K562 (cell line): ENCODE results near the gene MAP2. TPM values are rescaled to one million over a fixed set of nuclear protein-coding genes. Genes with fewer than 3 reads are reported as not detected.

Experiments used
- ATAC-seq: fragments of 200-7000 bp; cut with Tn5 transposase; 3 replicates; pipeline ENCODE4 v1.9.1; 2020; ENCODE audit warnings: moderate library complexity
- BruUV-seq: library from RNA; stranded (reverse); fragments of 400-500 nt; replicated peaks from 2 replicates; lab custom pipeline; 2021; lab: Mats Ljungman, UMichigan
- CTCF ChIA-PET: fragments of 300-600 bp; formaldehyde crosslinking; extraction: SDS; loops from one replicate; lab custom pipeline; 2021; ENCODE audit warnings: low intra/inter-chr PET ratio; lab: Yijun Ruan, JAX
- POLR2A ChIA-PET: fragments of 300-600, 350-650 bp; sonication (Branson Sonifier 250); formaldehyde crosslinking; extraction: SDS; loops from one replicate; lab custom pipeline; 2021; ENCODE audit warnings: antibody characterized with exemption, inconsistent platforms; lab: Yijun Ruan, JAX
- DNase-seq, 4 experiments: peaks; one replicate each; pipeline versions ENCODE4 v3.0.0 to v3.0.0-alpha.2; 2011 to 2018; ENCODE audit warnings: low spot score in 3 of 4, mixed read lengths in 3 of 4; ENCODE audit errors: extremely low read depth in 1 of 4
- FAIRE-seq: peaks from 2 replicates; lab custom pipeline; 2011; peaks lifted over from hg19 to GRCh38; lab: Jason Lieb, UNC
- H2AFZ ChIP-seq: 2 replicates; pipeline ENCODE4 v1.6.0; 2011; ENCODE audit warnings: low read depth, low read length, control low read depth, inconsistent platforms
- H3K27ac ChIP-seq: fragments of 200-600 bp; 3 replicates; pipeline ENCODE4 v1.8.0; 2011; ENCODE audit warnings: low read depth, mild to moderate bottlenecking, control low read depth, inconsistent platforms, low read length, moderate library complexity, mixed read lengths; ENCODE audit errors: extremely low read depth
- H3K27me3 ChIP-seq, 2 experiments: fragments of 300-600 bp in 1 of 2; 2 replicates in 1 of 2; 3 replicates in 1 of 2; pipeline versions ENCODE4 v1.6.0 to v1.8.0; 2011; ENCODE audit warnings: inconsistent platforms in 2 of 2, low read length in 2 of 2, mild to moderate bottlenecking in 1 of 2, mixed read lengths in 1 of 2, moderate library complexity in 1 of 2; ENCODE audit not compliant: control insufficient read depth in 2 of 2, insufficient read depth in 2 of 2
- H3K36me3 ChIP-seq: fragments of 300-600 bp; 3 replicates; pipeline ENCODE4 v1.8.0; 2011; ENCODE audit warnings: mild to moderate bottlenecking, low read length, inconsistent platforms; ENCODE audit not compliant: control insufficient read depth, insufficient read depth
- H3K4me1 ChIP-seq, 2 experiments: fragments of 200-600 bp in 1 of 2; replicated peaks in 1 of 2; 2 replicates in 1 of 2; 3 replicates in 1 of 2; pipeline versions ENCODE4 v1.5.1 to v1.8.0; 2011; ENCODE audit warnings: inconsistent platforms in 2 of 2, low read length in 2 of 2, mild to moderate bottlenecking in 1 of 2, mixed read lengths in 1 of 2, moderate library complexity in 1 of 2; ENCODE audit not compliant: control insufficient read depth in 2 of 2, insufficient read depth in 2 of 2
- H3K4me2 ChIP-seq: 2 replicates; pipeline ENCODE4 v1.6.1; 2011; ENCODE audit warnings: low read length, control low read depth, inconsistent platforms, mixed read lengths; ENCODE audit not compliant: insufficient read depth
- H3K4me3 ChIP-seq: fragments of 200-600 bp; sonication (generic), shearing (Covaris generic); 2 replicates; pipeline ENCODE4 v1.5.1; 2016; ENCODE audit warnings: control low read depth, inconsistent platforms
- H3K79me2 ChIP-seq: fragments of 200-600 bp; 3 replicates; pipeline ENCODE4 v1.8.0; 2011; ENCODE audit warnings: low read length, inconsistent platforms; ENCODE audit not compliant: control insufficient read depth, insufficient read depth
- H3K9ac ChIP-seq, 2 experiments: 2 replicates each; pipeline versions ENCODE4 v1.6.0 to v1.6.1; 2011; ENCODE audit warnings: low read depth in 2 of 2, low read length in 2 of 2, control low read depth in 1 of 2, inconsistent platforms in 1 of 2, mild to moderate bottlenecking in 1 of 2, mixed read lengths in 1 of 2; ENCODE audit not compliant: insufficient read depth in 1 of 2
- H3K9me1 ChIP-seq: one replicate; pipeline ENCODE4 v1.6.0; 2011; ENCODE audit warnings: inconsistent platforms, mild to moderate bottlenecking, low read length, moderate library complexity; ENCODE audit not compliant: control insufficient read depth, insufficient read depth
- H3K9me3 ChIP-seq: replicated peaks from 2 replicates; pipeline ENCODE4 v1.5.1; 2011; ENCODE audit warnings: low read depth, low read length, inconsistent platforms; ENCODE audit not compliant: control insufficient read depth, insufficient read depth
- H4K20me1 ChIP-seq: replicated peaks from 2 replicates; pipeline ENCODE4 v1.6.1; 2011; ENCODE audit warnings: low read length, inconsistent platforms, mixed read lengths; ENCODE audit not compliant: control insufficient read depth, insufficient read depth
- DNMT1 ChIP-seq: fragments of 450-650 bp; IDR thresholded peaks from 2 replicates; pipeline ENCODE4 v1.6.1; 2016; ENCODE audit warnings: antibody characterized with exemption, mild to moderate bottlenecking
- GABPB1 ChIP-seq: sonication (generic); formaldehyde crosslinking; IDR thresholded peaks from 2 replicates; pipeline ENCODE4 v1.8.0; 2022; ENCODE audit warnings: mild to moderate bottlenecking, missing genetic modification reagents
- HLTF ChIP-seq: fragments of 450-650 bp; IDR thresholded peaks from 2 replicates; pipeline ENCODE4 v1.6.1; 2016
- HNRNPLL ChIP-seq: fragments of 200-400 bp; formaldehyde crosslinking; IDR thresholded peaks from 2 replicates; pipeline ENCODE4 v1.6.1; 2017; ENCODE audit warnings: low read length, low read depth, mild to moderate bottlenecking; ENCODE audit not compliant: poor library complexity, severe bottlenecking
- HSF4 ChIP-seq: fragments of 250-450 bp; sonication (Bioruptor Pico); IDR thresholded peaks from 2 replicates; pipeline ENCODE4 v2.1.2; 2022; ENCODE audit warnings: mild to moderate bottlenecking, moderate library complexity, borderline replicate concordance
- ILF3 ChIP-seq: fragments of 450-650 bp; IDR thresholded peaks from 2 replicates; pipeline ENCODE4 v1.6.1; 2018; ENCODE audit warnings: antibody characterized with exemption, mild to moderate bottlenecking, moderate library complexity, borderline replicate concordance
- MAFG ChIP-seq: fragments of 450-650 bp; conservative IDR thresholded peaks from 2 replicates; pipeline ENCODE4 v1.6.1; 2016; ENCODE audit warnings: missing genetic modification characterization, missing compliant biosample characterization
- NR2C2 ChIP-seq, 2 experiments: fragments of 200-800 bp in 1 of 2; sonication (Bioruptor generic) in 1 of 2; sonication (generic) in 1 of 2; formaldehyde crosslinking in 1 of 2; IDR thresholded peaks; 2 replicates each; pipeline versions ENCODE4 v1.6.1 to v1.8.0; 2016 to 2022; ENCODE audit warnings: mild to moderate bottlenecking in 1 of 2, missing compliant biosample characterization in 1 of 2, missing genetic modification characterization in 1 of 2, missing genetic modification reagents in 1 of 2
- TCF7 ChIP-seq: sonication (generic); IDR thresholded peaks from 2 replicates; pipeline ENCODE4 v1.6.1; 2016; ENCODE audit warnings: antibody characterized with exemption, borderline replicate concordance
- ZBTB8A ChIP-seq: fragments of 450-650 bp; IDR thresholded peaks from 2 replicates; pipeline ENCODE4 v1.6.1; 2018; ENCODE audit warnings: mild to moderate bottlenecking, moderate library complexity; ENCODE audit not compliant: partially characterized antibody
- ZC3H4 ChIP-seq: sonication (generic); formaldehyde crosslinking; IDR thresholded peaks from 2 replicates; pipeline ENCODE4 v1.9.0; 2021; ENCODE audit warnings: missing genetic modification reagents, borderline replicate concordance
- ZEB2 ChIP-seq: fragments of 450-650 bp; IDR thresholded peaks from 2 replicates; pipeline ENCODE4 v1.6.1; 2016
- ZFP30 ChIP-seq: fragments of 250-450 bp; sonication (Bioruptor Pico); IDR thresholded peaks from 2 replicates; pipeline ENCODE4 v1.8.0; 2022; ENCODE audit warnings: moderate library complexity, mild to moderate bottlenecking, inconsistent platforms, borderline replicate concordance
- ZNF316 ChIP-seq: fragments of 450-650 bp; IDR thresholded peaks from 2 replicates; pipeline ENCODE4 v1.6.1; 2016
- WGBS: fragments of 100-300 bp; shearing (Covaris generic); methylation state at CpG from one replicate; pipeline ENCODE4 v1.1.6; 2016; ENCODE audit warnings: low coverage, mixed read lengths; ENCODE audit not compliant: insufficient coverage; ENCODE audit errors: missing lambda C conversion rate; 5-methylcytosine and 5-hydroxymethylcytosine counted together
- in situ Hi-C: fragments of 300-500 bp; cut with MboI; formaldehyde crosslinking; loops from 4 replicates; pipeline ENCODE4 v1.15.0; 2018; ENCODE audit warnings: inconsistent platforms, mixed read lengths
- intact Hi-C: fragments of 100-400 bp; cut with micrococcal nuclease; formaldehyde crosslinking; loops from 2 replicates; pipeline ENCODE4 v1.14.2; 2022
- polyA plus RNA-seq, 8 experiments: library from polyadenylated mRNA; depleted of rRNA in 4 of 8; stranded (reverse) in 5 of 8; unstranded in 3 of 8; fragments of >200 nt; fragmentation: Nextera tagmentation in 2 of 8; fragmentation: Illumina TruSeq in 1 of 8; extraction: Ambion mirVana in 2 of 8; extraction: Trizol in 1 of 8; gene quantifications; 2 replicates each; pipeline versions ENCODE4 v1.2.1 to v1.2.3, GENCODE V29; 2011 to 2014; ENCODE audit warnings: inconsistent platforms in 1 of 8, missing spikeins in 1 of 8
- total RNA-seq, 7 experiments: library from RNA; depleted of rRNA in 6 of 7; stranded (reverse); fragments of >200 nt in 6 of 7; fragmentation: Illumina TruSeq in 2 of 7; extraction: Trizol in 2 of 7; gene quantifications; 2 replicates each; pipeline versions ENCODE4 v1.2.1 to v1.2.3, GENCODE V29; 2011 to 2021; ENCODE audit warnings: low replicate concordance in 1 of 7
- TF ChIP-seq, protein P1 (sequence below), 3 experiments: fragments of 200-800 bp in 1 of 3; sonication (Bioruptor generic) in 1 of 3; sonication (generic) in 1 of 3; formaldehyde crosslinking in 1 of 3; IDR thresholded peaks; 2 replicates each; pipeline versions ENCODE4 v1.6.1 to v1.8.0; 2016 to 2022; ENCODE audit warnings: mild to moderate bottlenecking in 2 of 3, missing compliant biosample characterization in 2 of 3, missing genetic modification characterization in 2 of 3, missing genetic modification reagents in 1 of 3
- TF ChIP-seq, protein P2 (sequence below): IDR thresholded peaks from 2 replicates; pipeline ENCODE4 v1.6.1; 2011; ENCODE audit not compliant: insufficient read length; ENCODE audit errors: extremely low read depth
- TF ChIP-seq, protein P3 (sequence below): fragments of 250-450 bp; sonication (Bioruptor Pico); IDR thresholded peaks from 2 replicates; pipeline ENCODE4 v1.5.0; 2021
- TF ChIP-seq, protein P4 (sequence below), 2 experiments: fragments of 250-450 bp in 1 of 2; fragments of 450-650 bp in 1 of 2; sonication (Bioruptor Pico) in 1 of 2; IDR thresholded peaks; 2 replicates each; pipeline versions ENCODE4 v1.6.1 to v1.8.0; 2016 to 2021; ENCODE audit warnings: mild to moderate bottlenecking in 2 of 2, moderate library complexity in 2 of 2, missing compliant biosample characterization in 1 of 2, missing genetic modification characterization in 1 of 2

Gene MAP2
- total and polyA plus RNA-seq, 9 of the 15 experiments (the other 6 are each of a cell fraction or from before 2014, with no cell fraction given): 0.13 TPM; not detected in 8

DNA sequence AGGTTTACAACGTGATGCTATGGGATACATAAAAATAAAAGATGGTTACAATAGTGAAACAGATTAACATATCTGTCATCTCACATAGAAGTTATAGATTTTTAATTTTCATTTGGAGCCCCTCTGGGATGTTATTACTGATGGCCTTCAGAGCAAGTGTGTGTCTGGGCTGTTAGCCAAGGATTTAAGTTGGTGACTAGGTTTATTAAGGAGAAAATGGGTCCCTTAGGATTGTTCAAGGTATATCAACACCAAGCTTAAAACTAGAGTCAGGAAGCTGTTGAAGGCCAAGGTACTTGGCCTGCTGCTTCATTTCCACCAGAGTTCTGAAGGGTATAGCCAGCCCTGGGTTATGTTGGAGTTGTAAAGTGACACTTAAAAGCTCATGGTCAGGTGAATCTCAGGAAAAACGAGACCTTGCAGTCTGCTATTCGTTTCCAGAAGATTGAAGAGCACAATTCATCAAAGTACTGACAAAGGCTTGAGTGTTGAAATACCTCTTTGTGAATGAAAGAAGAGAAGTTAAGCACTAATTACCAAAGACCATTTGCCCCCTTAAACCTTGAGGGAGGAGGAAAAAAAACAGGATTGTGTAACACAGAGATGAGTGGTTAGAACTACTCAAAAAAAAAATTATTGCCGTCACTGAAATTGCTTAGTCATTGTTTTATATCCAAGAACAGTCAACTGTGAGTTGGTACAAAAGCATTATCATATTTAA, 48.4 kb downstream of the MAP2 start (continued):
- TF ChIP-seq ZBTB8A (no peak), NR2C2 (CRISPR knock-in tag; IDR thresholded peaks at IDR 0.05) (no peak), NR2C2 (tag; IDR thresholded peaks at IDR 0.05) (no peak), MAFG (tag) (0 out of 2 replicates have a peak, but pooled peaks have one; percentile 27), ILF3 (no peak), ZNF316 (peak; percentile 17; the same call in 1 of the 2 replicates)
- TF ChIP-seq, protein P1, sequence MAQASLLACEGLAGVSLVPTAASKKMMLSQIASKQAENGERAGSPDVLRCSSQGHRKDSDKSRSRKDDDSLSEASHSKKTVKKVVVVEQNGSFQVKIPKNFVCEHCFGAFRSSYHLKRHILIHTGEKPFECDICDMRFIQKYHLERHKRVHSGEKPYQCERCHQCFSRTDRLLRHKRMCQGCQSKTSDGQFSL (CRISPR knock-in tag; IDR thresholded peaks at IDR 0.05): no peak
- TF ChIP-seq, protein P1 (tag; IDR thresholded peaks at IDR 0.05): no peak
- TF ChIP-seq, protein P2, sequence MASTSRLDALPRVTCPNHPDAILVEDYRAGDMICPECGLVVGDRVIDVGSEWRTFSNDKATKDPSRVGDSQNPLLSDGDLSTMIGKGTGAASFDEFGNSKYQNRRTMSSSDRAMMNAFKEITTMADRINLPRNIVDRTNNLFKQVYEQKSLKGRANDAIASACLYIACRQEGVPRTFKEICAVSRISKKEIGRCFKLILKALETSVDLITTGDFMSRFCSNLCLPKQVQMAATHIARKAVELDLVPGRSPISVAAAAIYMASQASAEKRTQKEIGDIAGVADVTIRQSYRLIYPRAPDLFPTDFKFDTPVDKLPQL: no peak
- TF ChIP-seq, all 486 proteins: peak for 2

DNA sequence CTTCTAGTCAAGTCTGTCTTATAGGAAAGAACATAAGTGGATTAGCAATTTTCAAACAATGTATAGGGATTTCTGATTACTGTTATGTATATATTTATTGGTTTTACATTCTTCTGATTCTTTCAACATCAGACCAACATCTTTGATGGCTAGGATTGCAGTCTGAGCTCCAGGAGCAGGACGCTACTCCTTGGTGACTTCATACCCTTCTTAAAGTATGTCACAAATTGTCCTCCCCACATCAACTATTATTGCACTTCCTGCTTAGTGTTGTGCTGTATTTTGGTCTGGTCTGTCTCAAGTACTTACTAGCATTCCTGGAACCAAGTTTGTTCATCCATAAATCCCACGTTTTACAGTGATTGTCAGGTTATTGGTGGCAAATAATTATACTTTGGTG, 49.0 kb downstream of the MAP2 start:
- Histone ChIP-seq H3K4me1 (no peaks in the 10 kb centered on the region), H2AFZ (no peak overlapping the region), H4K20me1 (no peaks in the 10 kb centered on the region), H3K9me1 (no peaks in the 10 kb centered on the region), H3K79me2 (no peaks in the 10 kb centered on the region), H3K9ac (no peak overlapping the region), H3K4me2 (no peak overlapping the region), H3K27ac (no peak overlapping the region), H3K27me3 (no peaks in the 10 kb centered on the region), H3K4me3 (no peak overlapping the region), H3K36me3 (no peaks in the 10 kb centered on the region), H3K9me3 (0 out of 2 replicates have a peak, but pooled peaks cover 2% of the 10 kb centered on the region)
- BruUV-seq: no TSS peak
- DNase-seq: no peak
- WGBS: 0% methylated on average over 2 of the region's 2 CpGs
- CTCF ChIA-PET: no interaction called here
- in situ Hi-C loops: no loop called here
- FAIRE-seq: no peak
- no peak for ATAC-seq
- POLR2A ChIA-PET: no interaction called here
- intact Hi-C loops: no loop called here
- no peak for TF ChIP-seq HNRNPLL
- TF ChIP-seq DNMT1: no peak
- TF ChIP-seq HLTF: no peak
- TF ChIP-seq, protein P3, sequence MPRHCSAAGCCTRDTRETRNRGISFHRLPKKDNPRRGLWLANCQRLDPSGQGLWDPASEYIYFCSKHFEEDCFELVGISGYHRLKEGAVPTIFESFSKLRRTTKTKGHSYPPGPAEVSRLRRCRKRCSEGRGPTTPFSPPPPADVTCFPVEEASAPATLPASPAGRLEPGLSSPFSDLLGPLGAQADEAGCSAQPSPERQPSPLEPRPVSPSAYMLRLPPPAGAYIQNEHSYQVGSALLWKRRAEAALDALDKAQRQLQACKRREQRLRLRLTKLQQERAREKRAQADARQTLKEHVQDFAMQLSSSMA (CRISPR knock-in tag): no peak
- TF ChIP-seq GABPB1 (CRISPR knock-in tag): no peak
- TF ChIP-seq TCF7: no peak
- no peak for TF ChIP-seq ZC3H4
- TF ChIP-seq, protein P4, sequence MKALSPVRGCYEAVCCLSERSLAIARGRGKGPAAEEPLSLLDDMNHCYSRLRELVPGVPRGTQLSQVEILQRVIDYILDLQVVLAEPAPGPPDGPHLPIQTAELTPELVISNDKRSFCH (CRISPR knock-in tag; IDR thresholded peaks at IDR 0.05): no peak
- TF ChIP-seq, protein P4 (tag; IDR thresholded peaks at IDR 0.05): no peak
- TF ChIP-seq HSF4 (CRISPR knock-in tag): no peak
- TF ChIP-seq ZFP30 (CRISPR knock-in tag): no peak
- TF ChIP-seq ZEB2: no peak
